HEK293 (cell line): Measurements from ENCODE around the gene SLF1.

Source experiments
- CTCF ChIA-PET: fragments of 350-600 bp; formaldehyde crosslinking; extraction: SDS; loops from one replicate; lab custom pipeline; 2021; ENCODE audit warnings: antibody characterized with exemption; lab: Yijun Ruan, JAX
- POLR2A ChIA-PET: fragments of 300-600 bp; formaldehyde crosslinking; extraction: SDS; loops from one replicate; lab custom pipeline; 2020; ENCODE audit warnings: antibody characterized with exemption, inconsistent platforms; lab: Yijun Ruan, JAX
- H3K27ac ChIP-seq: fragments of 200-500 bp; sonication (Bioruptor generic); 2 replicates; pipeline ENCODE4 v1.5.1; 2014; ENCODE audit warnings: low read depth, low read length, control low read depth, inconsistent platforms; ENCODE audit errors: extremely low read depth
- H3K36me3 ChIP-seq, 2 experiments: fragments of 200-500 bp in 1 of 2; sonication (Bioruptor generic) in 1 of 2; 1 replicate in 1 of 2; 2 replicates in 1 of 2; pipeline ENCODE4 v1.5.1; 2014 to 2017; ENCODE audit warnings: inconsistent platforms in 2 of 2, low read length in 2 of 2; ENCODE audit not compliant: control insufficient read depth in 2 of 2, insufficient read depth in 1 of 2
- H3K4me1 ChIP-seq: fragments of 200-500 bp; sonication (Bioruptor generic); 2 replicates; pipeline ENCODE4 v1.5.1; 2014; ENCODE audit warnings: mild to moderate bottlenecking, low read length, inconsistent platforms; ENCODE audit not compliant: control insufficient read depth, insufficient read depth
- H3K4me3 ChIP-seq: 2 replicates; pipeline ENCODE4 v1.5.1; 2011; ENCODE audit warnings: low read depth, mild to moderate bottlenecking, control low read depth, low read length, moderate library complexity
- H3K9me3 ChIP-seq: fragments of 200-500 bp; sonication (Bioruptor generic); 2 replicates; pipeline ENCODE4 v1.5.1; 2014; ENCODE audit warnings: low read depth, low read length, inconsistent platforms; ENCODE audit not compliant: control insufficient read depth, insufficient read depth
- GLI2 ChIP-seq: fragments of 450-650 bp; formaldehyde crosslinking; IDR thresholded peaks from 2 replicates; pipeline ENCODE4; 2017; ENCODE audit warnings: missing biosample characterization, missing genetic modification characterization, low read depth, borderline replicate concordance
- KLF10 ChIP-seq: fragments of 450-650 bp; IDR thresholded peaks from 2 replicates; pipeline ENCODE4 v1.5.1; 2018; ENCODE audit warnings: missing biosample characterization, mild to moderate bottlenecking, missing genetic modification characterization
- PRDM6 ChIP-seq: fragments of 450-650 bp; formaldehyde crosslinking; IDR thresholded peaks from 2 replicates; pipeline ENCODE4 v1.5.1; 2017; ENCODE audit warnings: missing biosample characterization, missing genetic modification characterization
- REST ChIP-seq: fragments of 450-650 bp; formaldehyde crosslinking; IDR thresholded peaks from 2 replicates; pipeline ENCODE4 v1.5.1; 2016; ENCODE audit warnings: missing biosample characterization, missing genetic modification characterization
- SALL2 ChIP-seq: fragments of 450-650 bp; formaldehyde crosslinking; IDR thresholded peaks from 2 replicates; pipeline ENCODE4 v1.5.0; 2017; ENCODE audit warnings: missing biosample characterization, mild to moderate bottlenecking, missing genetic modification characterization, borderline replicate concordance
- SCRT2 ChIP-seq: fragments of 450-650 bp; formaldehyde crosslinking; IDR thresholded peaks from 2 replicates; pipeline ENCODE4 v1.5.1; 2016; ENCODE audit warnings: missing biosample characterization, missing genetic modification characterization
- ZBTB49 ChIP-seq: fragments of 450-650 bp; formaldehyde crosslinking; IDR thresholded peaks from 2 replicates; pipeline ENCODE4 v1.5.1; 2016; ENCODE audit warnings: missing biosample characterization, missing genetic modification characterization, low read depth
- ZEB2 ChIP-seq: fragments of 450-650 bp; formaldehyde crosslinking; IDR thresholded peaks from 2 replicates; pipeline ENCODE4 v1.5.1; 2016; ENCODE audit warnings: missing biosample characterization, missing genetic modification characterization
- ZIC2 ChIP-seq: fragments of 450-650 bp; formaldehyde crosslinking; IDR thresholded peaks from 2 replicates; pipeline ENCODE4 v1.5.1; 2016; ENCODE audit warnings: missing biosample characterization, missing genetic modification characterization
- ZNF202 ChIP-seq: fragments of 450-650 bp; formaldehyde crosslinking; IDR thresholded peaks from 2 replicates; pipeline ENCODE4 v1.5.1; 2016; ENCODE audit warnings: missing biosample characterization, missing genetic modification characterization, borderline replicate concordance
- ZNF280D ChIP-seq: fragments of 450-650 bp; formaldehyde crosslinking; IDR thresholded peaks from 2 replicates; pipeline ENCODE4 v1.5.1; 2016; ENCODE audit warnings: missing biosample characterization, missing genetic modification characterization
- ZNF423 ChIP-seq: fragments of 450-650 bp; formaldehyde crosslinking; IDR thresholded peaks from 2 replicates; pipeline ENCODE4 v1.5.1; 2016; ENCODE audit warnings: missing biosample characterization, missing genetic modification characterization
- ZNF48 ChIP-seq: fragments of 450-650 bp; formaldehyde crosslinking; IDR thresholded peaks from 2 replicates; pipeline ENCODE4 v1.5.1; 2016; ENCODE audit warnings: missing biosample characterization, missing genetic modification characterization
- ZNF529 ChIP-seq: fragments of 450-650 bp; formaldehyde crosslinking; IDR thresholded peaks from 2 replicates; pipeline ENCODE4 v1.5.1; 2017; ENCODE audit warnings: missing genetic modification characterization, missing biosample characterization; ENCODE audit not compliant: insufficient replicate concordance
- ZNF624 ChIP-seq: fragments of 450-650 bp; formaldehyde crosslinking; IDR thresholded peaks from 2 replicates; pipeline ENCODE4 v1.5.1; 2017; ENCODE audit warnings: missing biosample characterization, missing genetic modification characterization

Gene SLF1

GRCh38 chr5:94691949-94692348 lies 73.5 kb downstream of the SLF1 start:
- ChIA-PET CTCF (interaction anchor here (0.8 to 1.2 kb wide), 3 partner anchors 16 to 488 kb away, joined by 3 to 4 read pairs (median 3); no protein-coding TSS in a partner anchor), POLR2A (no interaction called here)
- peaks cover 20% of the 10 kb centered on the region for H3K4me1 ChIP-seq
- H3K4me3 ChIP-seq, result no peak overlapping the region
- TF ChIP-seq ZEB2 (tag by site-specific recombination) (0 out of 2 replicates have a peak, but pooled peaks have one; percentile 20), ZIC2 (peak; percentile 38), ZNF529 (no peak), REST (no peak), PRDM6 (tag by site-specific recombination) (0 out of 2 replicates have a peak, but pooled peaks have one; percentile 4), ZNF624 (no peak), SCRT2 (no peak), KLF10 (tag by site-specific recombination) (no peak), ZNF423 (tag by site-specific recombination) (no peak), ZNF280D (tag by site-specific recombination) (no peak), ZNF202 (tag by site-specific recombination) (no peak), ZBTB49 (tag by site-specific recombination) (no peak), SALL2 (tag by site-specific recombination) (no peak), GLI2 (tag by site-specific recombination) (no peak), ZNF48 (tag by site-specific recombination) (no peak)
- H3K36me3 ChIP-seq, result peaks cover 30% of the 10 kb centered on the region in 2 experiments
- no peak overlapping the region for H3K27ac ChIP-seq
- H3K9me3 ChIP-seq, result no peaks in the 10 kb centered on the region
